Tibial artery (tissue), 4 donors: ENCODE measurements around the gene SSB.
"Not testable (repeated sequence)": the region's sequence is repeated elsewhere in the genome, so short reads cannot be mapped to it uniquely, and the experiment has no call there.

Experiments
- DNase-seq, 2 donors: peaks; one replicate each; pipeline ENCODE4 v3.0.0-alpha.2; 2019
- H3K27ac ChIP-seq, 2 donors: fragments of 200-600 bp; sonication (generic) in 1 of 2; 1 replicate in 1 of 2; 2 replicates in 1 of 2; pipeline ENCODE4 v1.5.1; 2018 to 2019; ENCODE audit warnings: mild to moderate bottlenecking in 1 of 2
- H3K27me3 ChIP-seq, 2 donors: fragments of 200-600 bp; sonication (generic) in 1 of 2; one replicate each; pipeline versions ENCODE4 v1.5.1 to v1.6.0; 2016 to 2019
- H3K36me3 ChIP-seq, 3 donors: fragments of 200-600 bp; sonication (generic) in 2 of 3; one replicate each; pipeline ENCODE4 v1.5.1; 2016 to 2019; ENCODE audit warnings: mild to moderate bottlenecking in 2 of 3
- H3K4me1 ChIP-seq, 4 donors: fragments of 200-600 bp; sonication (generic) in 2 of 4; 1 replicate in 3 of 4; 2 replicates in 1 of 4; pipeline ENCODE4 v1.5.1; 2016 to 2019
- H3K4me3 ChIP-seq, 2 donors: fragments of 200-600 bp; sonication (generic) in 1 of 2; 1 replicate in 1 of 2; 2 replicates in 1 of 2; pipeline ENCODE4 v1.5.1; 2018 to 2019; ENCODE audit warnings: mild to moderate bottlenecking in 2 of 2
- H3K9me3 ChIP-seq, 3 donors: fragments of 200-600 bp; sonication (generic) in 1 of 3; one replicate each; pipeline ENCODE4 v1.5.1; 2016 to 2019
- CTCF ChIP-seq, 2 experiments: fragments of 200-600 bp in 1 of 2; fragments of 450-650 bp in 1 of 2; IDR thresholded peaks; one replicate each; pipeline ENCODE4 v1.5.1; 2017 to 2019; ENCODE audit warnings: antibody characterized with exemption in 2 of 2, mild to moderate bottlenecking in 1 of 2, moderate library complexity in 1 of 2
- intact Hi-C: fragments of 100-400 bp; cut with DNase I; formaldehyde crosslinking; loops from one replicate; pipeline ENCODE4 v1.15.0; 2023; ENCODE audit warnings: low total_unique reads

Gene SSB

GRCh38 chr2:169757778-169758177 is 40.9 kb upstream of the SSB start:
- TF ChIP-seq CTCF (IDR thresholded peaks at IDR 0.05) = no peak
- no peaks in the 10 kb centered on the region for H3K27me3 ChIP-seq
- intact Hi-C loops = no loop called here
- H3K27ac ChIP-seq = no peak overlapping the region
- H3K36me3 ChIP-seq = no peaks in the 10 kb centered on the region
- no peaks in the 10 kb centered on the region for H3K4me1 ChIP-seq
- H3K9me3 ChIP-seq = no peaks in the 10 kb centered on the region
- no peak overlapping the region for H3K4me3 ChIP-seq
- no peak for DNase-seq

- H3K4me1 ChIP-seq = no peaks in the 10 kb centered on the region
- H3K36me3 ChIP-seq = no peaks in the 10 kb centered on the region
- H3K27me3 ChIP-seq = no peaks in the 10 kb centered on the region
- H3K27ac ChIP-seq = no peak overlapping the region
- no peaks in the 10 kb centered on the region for H3K9me3 ChIP-seq
- intact Hi-C loops = no loop called here
- no peak for TF ChIP-seq CTCF (IDR thresholded peaks at IDR 0.05)
- no peak for DNase-seq
- no peak overlapping the region for H3K4me3 ChIP-seq
These were observed 38.7 kb upstream of the SSB start for GRCh38 chr2:169759987-169760386.

GRCh38 chr2:169760798-169761197 is 37.9 kb upstream of the SSB start:
- DNase-seq, H3K4me3 ChIP-seq, H3K9me3 ChIP-seq, intact Hi-C loops, H3K36me3 ChIP-seq, H3K27ac ChIP-seq, H3K4me1 ChIP-seq, H3K27me3 ChIP-seq: not testable (repeated sequence)

- Histone ChIP-seq H3K4me3 (no peak overlapping the region), H3K9me3 (no peaks in the 10 kb centered on the region), H3K27ac (no peak overlapping the region), H3K27me3 (no peaks in the 10 kb centered on the region), H3K4me1 (no peaks in the 10 kb centered on the region), H3K36me3 (no peaks in the 10 kb centered on the region)
- intact Hi-C loops = no loop called here
- no peak for TF ChIP-seq CTCF (IDR thresholded peaks at IDR 0.05)
- no peak for DNase-seq
These were observed 37.3 kb upstream of the SSB start for GRCh38 chr2:169761251-169761969.

- TF ChIP-seq CTCF (IDR thresholded peaks at IDR 0.05) = no peak
- no peak for DNase-seq
- intact Hi-C loops = no loop called here
- Histone ChIP-seq H3K9me3 (no peaks in the 10 kb centered on the region), H3K4me1 (no peaks in the 10 kb centered on the region), H3K27me3 (no peaks in the 10 kb centered on the region), H3K4me3 (no peak overlapping the region), H3K27ac (no peak overlapping the region), H3K36me3 (no peaks in the 10 kb centered on the region)
These were observed 36.7 kb upstream of the SSB start for GRCh38 chr2:169761970-169762292.

- no peak overlapping the region for H3K27ac ChIP-seq
- peaks cover 0 to 14% of the 10 kb centered on the region in 2 donors for H3K27me3 ChIP-seq
- peaks cover 0 to 11% (median 6%) of the 10 kb centered on the region in 4 donors for H3K4me1 ChIP-seq
- intact Hi-C loops = no loop called here
- TF ChIP-seq CTCF (IDR thresholded peaks at IDR 0.05) = no peak
- no peaks in the 10 kb centered on the region for H3K9me3 ChIP-seq
- H3K4me3 ChIP-seq = no peak overlapping the region
- no peaks in the 10 kb centered on the region for H3K36me3 ChIP-seq
- no peak for DNase-seq
These were observed 33.1 kb upstream of the SSB start for GRCh38 chr2:169765523-169765922.
